Testis (tissue), 2 donors: ENCODE measurements around the gene RFPL1.

Source experiments
- CTCF ChIP-seq, 3 experiments: fragments of 450-650 bp in 2 of 3; fragments of 200-600 bp in 1 of 3; sonication (generic) in 1 of 3; IDR thresholded peaks; one replicate each; pipeline ENCODE4 v1.5.1; 2016 to 2019; ENCODE audit warnings: antibody characterized with exemption in 3 of 3, mild to moderate bottlenecking in 2 of 3, moderate library complexity in 1 of 3
- POLR2A ChIP-seq: fragments of 450-650 bp; IDR thresholded peaks from one replicate; pipeline ENCODE4 v1.6.1; 2017; ENCODE audit warnings: antibody characterized with exemption, mild to moderate bottlenecking, moderate library complexity

GRCh38 chr22:29473001-29473400 is 34.6 kb downstream of the RFPL1 start:
- TF ChIP-seq CTCF (IDR thresholded peaks at IDR 0.05): no peak
- no peak for TF ChIP-seq POLR2A
